Upper lobe of left lung (tissue), 6 donors: ENCODE measurements around the gene FNDC3B. TPM values are rescaled to one million over a fixed set of nuclear protein-coding genes. Genes with fewer than 3 reads are reported as not detected.
A peak's percentile ranks its signal among the peaks of the same experiment; 100 is the strongest.

Source experiments
- ATAC-seq, 2 donors: fragments of 200-7000 bp; cut with Tn5 transposase; one replicate each; pipeline ENCODE4 v1.9.1; 2022; ENCODE audit warnings: mild to moderate bottlenecking in 2 of 2, moderate library complexity in 2 of 2; ENCODE audit not compliant: low FRiP score in 2 of 2
- DNase-seq, 2 donors: peaks; one replicate each; pipeline ENCODE4 v3.0.0-alpha.2; 2019 to 2020
- H3K27ac ChIP-seq, 4 donors: fragments of 200-600 bp; sonication (generic); one replicate each; pipeline ENCODE4 v1.5.1; 2016 to 2019
- H3K27me3 ChIP-seq, 4 donors: fragments of 200-600 bp; sonication (generic); one replicate each; pipeline ENCODE4 v1.5.1; 2017 to 2019
- H3K36me3 ChIP-seq, 4 donors: fragments of 200-600 bp; sonication (generic); one replicate each; pipeline ENCODE4 v1.5.1; 2016 to 2019
- H3K4me1 ChIP-seq, 4 donors: fragments of 200-600 bp; sonication (generic); one replicate each; pipeline ENCODE4 v1.5.1; 2018 to 2019
- H3K4me3 ChIP-seq, 4 donors: fragments of 200-600 bp; sonication (generic); one replicate each; pipeline ENCODE4 v1.5.1; 2017 to 2019; ENCODE audit warnings: mild to moderate bottlenecking in 2 of 4, moderate library complexity in 1 of 4
- H3K9me3 ChIP-seq, 4 donors: fragments of 200-600 bp; sonication (generic); one replicate each; pipeline ENCODE4 v1.5.1; 2018 to 2019
- CTCF ChIP-seq, 6 experiments: fragments of 450-650 bp in 4 of 6; fragments of 200-600 bp in 2 of 6; sonication (generic) in 2 of 6; IDR thresholded peaks; one replicate each; pipeline ENCODE4 v1.5.1; 2016 to 2019; ENCODE audit warnings: antibody characterized with exemption in 6 of 6
- EP300 ChIP-seq, 4 donors: sonication (generic); formaldehyde crosslinking; IDR thresholded peaks; one replicate each; pipeline ENCODE4 v1.5.1; 2017; ENCODE audit warnings: antibody characterized with exemption in 4 of 4, control low read depth in 2 of 4
- POLR2A ChIP-seq, 4 donors: fragments of 450-650 bp; IDR thresholded peaks; one replicate each; pipeline ENCODE4 v1.5.1; 2016 to 2017; ENCODE audit warnings: antibody characterized with exemption in 4 of 4, mild to moderate bottlenecking in 2 of 4
- POLR2AphosphoS5 ChIP-seq, 2 donors: sonication (generic); formaldehyde crosslinking; IDR thresholded peaks; one replicate each; pipeline ENCODE4 v1.5.1; 2017; ENCODE audit warnings: antibody characterized with exemption in 2 of 2
- WGBS, 2 donors: methylation state at CpG; one replicate each; pipeline ENCODE4 v1.1.5; 2017 to 2018; 5-methylcytosine and 5-hydroxymethylcytosine counted together
- total RNA-seq, 6 donors: library from RNA; depleted of rRNA in 4 of 6; stranded (reverse); fragments of >200 nt in 4 of 6; gene quantifications; one replicate each; pipeline versions ENCODE4 v1.1.0 to v1.2.1, GENCODE V29; 2016 to 2021
- donor health status: DM: no; HTN: no; CAD: no; lungs with moderate emphysema.
- donor health status: DM: no; HTN: yes; CAD: no; lungs with severe emphysema.

Gene FNDC3B
- total RNA-seq, 6 donors from 2014 or later, result 73.3 to 167 (median 119) TPM

GRCh38 chr3:172355836-172356235, 316.5 kb downstream of the FNDC3B start:
- Histone ChIP-seq H3K4me1 (peaks cover 0 to 4% (median 0%) of the 10 kb centered on the region in 4 donors), H3K27ac (no peak overlapping the region), H3K9me3 (no peaks in the 10 kb centered on the region), H3K36me3 (peaks cover 5 to 63% (median 26%) of the 10 kb centered on the region in 4 donors), H3K27me3 (no peaks in the 10 kb centered on the region), H3K4me3 (no peak overlapping the region)
- DNase-seq, result no peak
- peak in 1 of 2 donors; percentile 40 for ATAC-seq
- WGBS, 2 donors, result 86 to 90% methylated on average over 2 of the region's 2 CpGs
- no peak for TF ChIP-seq EP300 (IDR thresholded peaks at IDR 0.05)
- no peak for TF ChIP-seq POLR2A (IDR thresholded peaks at IDR 0.05)
- TF ChIP-seq POLR2AphosphoS5 (IDR thresholded peaks at IDR 0.05), result no peak
- no peak for TF ChIP-seq CTCF (IDR thresholded peaks at IDR 0.05)

GRCh38 chr3:172356427-172356826, 317.0 kb downstream of the FNDC3B start:
- DNase-seq (no peak), ATAC-seq (no peak)
- H3K27ac ChIP-seq, result no peak overlapping the region
- H3K9me3 ChIP-seq, result no peaks in the 10 kb centered on the region
- H3K4me3 ChIP-seq, result no peak overlapping the region
- H3K36me3 ChIP-seq, result peaks cover 5 to 66% (median 23%) of the 10 kb centered on the region in 4 donors
- peaks cover 0 to 4% (median 0%) of the 10 kb centered on the region in 4 donors for H3K4me1 ChIP-seq
- 95 to 96% methylated on average over 5 of the region's 5 CpGs for WGBS, 2 donors
- no peaks in the 10 kb centered on the region for H3K27me3 ChIP-seq
- TF ChIP-seq POLR2AphosphoS5 (IDR thresholded peaks at IDR 0.05) (no peak), EP300 (IDR thresholded peaks at IDR 0.05) (no peak), POLR2A (IDR thresholded peaks at IDR 0.05) (no peak), CTCF (IDR thresholded peaks at IDR 0.05) (no peak)

- peaks cover 0 to 4% (median 0%) of the 10 kb centered on the region in 4 donors for H3K4me1 ChIP-seq
- ATAC-seq (peak in 1 of 2 donors; percentile 60), DNase-seq (peak in 1 of 2 donors; percentile 34)
- H3K9me3 ChIP-seq, result no peaks in the 10 kb centered on the region
- H3K27me3 ChIP-seq, result no peaks in the 10 kb centered on the region
- no peak for TF ChIP-seq POLR2AphosphoS5 (IDR thresholded peaks at IDR 0.05)
- no peak for TF ChIP-seq EP300 (IDR thresholded peaks at IDR 0.05)
- TF ChIP-seq CTCF (IDR thresholded peaks at IDR 0.05), result no peak
- no peak for TF ChIP-seq POLR2A (IDR thresholded peaks at IDR 0.05)
- H3K4me3 ChIP-seq, result no peak overlapping the region
- H3K27ac ChIP-seq, result no peak overlapping the region
- 74 to 77% methylated on average over 6 of the region's 6 CpGs for WGBS, 2 donors
- peaks cover 8 to 66% (median 24%) of the 10 kb centered on the region in 4 donors for H3K36me3 ChIP-seq
These were observed 318.7 kb downstream of the FNDC3B start for GRCh38 chr3:172357850-172358754.

- H3K4me3 ChIP-seq, result no peak overlapping the region
- H3K36me3 ChIP-seq, result peaks cover 4 to 68% (median 26%) of the 10 kb centered on the region in 4 donors
- H3K27me3 ChIP-seq, result no peaks in the 10 kb centered on the region
- H3K27ac ChIP-seq, result no peak overlapping the region
- no peaks in the 10 kb centered on the region for H3K9me3 ChIP-seq
- ATAC-seq (no peak), DNase-seq (no peak)
- 91 to 92% methylated on average over 1 of the region's 1 CpG for WGBS, 2 donors
- H3K4me1 ChIP-seq, result peaks cover 0 to 4% (median 0%) of the 10 kb centered on the region in 4 donors
- TF ChIP-seq POLR2A (IDR thresholded peaks at IDR 0.05) (no peak), EP300 (IDR thresholded peaks at IDR 0.05) (no peak), CTCF (IDR thresholded peaks at IDR 0.05) (no peak), POLR2AphosphoS5 (IDR thresholded peaks at IDR 0.05) (no peak)
These were observed 319.9 kb downstream of the FNDC3B start for GRCh38 chr3:172359231-172359630.
